Measurements from ENCODE around the gene SLC9C1.

The SLC9C1 gene

DNA sequence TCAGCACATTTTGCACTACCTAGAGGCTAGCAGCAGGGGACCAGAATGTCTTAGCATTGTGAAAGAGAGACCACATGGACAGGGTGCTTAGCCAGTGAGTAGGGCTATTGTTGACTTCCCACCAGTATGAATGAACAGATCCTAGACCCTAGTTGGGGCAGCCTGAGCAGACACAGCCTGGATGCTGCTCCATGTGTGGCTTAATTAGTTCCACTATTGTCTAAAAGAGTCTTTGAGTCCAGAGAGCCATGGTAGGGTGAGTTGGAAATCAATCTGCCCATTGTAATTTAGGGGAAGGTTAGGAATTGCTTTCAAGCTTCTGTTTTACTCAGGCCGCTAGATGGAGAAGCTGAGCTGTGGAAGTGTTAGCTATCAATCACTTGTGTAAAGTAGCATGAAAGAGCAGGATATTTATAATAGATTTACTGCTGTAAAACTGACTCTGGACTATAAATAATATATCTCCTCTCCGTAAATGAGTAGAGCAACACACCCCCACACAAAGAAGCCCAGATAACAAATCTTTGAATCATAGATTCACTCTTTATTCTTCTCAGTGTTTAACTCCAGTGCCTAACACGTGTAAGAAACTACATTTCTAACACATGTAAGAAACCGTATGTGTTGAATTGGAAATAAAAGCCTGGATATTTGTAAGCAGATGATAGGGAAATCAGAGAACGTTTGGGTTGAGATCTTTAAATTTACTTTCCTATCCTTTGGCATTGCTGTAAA is 156.9 kb downstream of the SLC9C1 start:
- Mint-ChIP-seq H3K9me3 (no peaks in the 10 kb centered on the region), H3K4me1 (peaks cover 31% of the 10 kb centered on the region), H3K27me3 (ENCODE audit: low read depth) (no peaks in the 10 kb centered on the region), H3K4me3 (no peak overlapping the region), H3K36me3 (ENCODE audit: low read depth) (no peaks in the 10 kb centered on the region), H3K27ac (no peak overlapping the region)
- TF ChIP-seq, protein P1, sequence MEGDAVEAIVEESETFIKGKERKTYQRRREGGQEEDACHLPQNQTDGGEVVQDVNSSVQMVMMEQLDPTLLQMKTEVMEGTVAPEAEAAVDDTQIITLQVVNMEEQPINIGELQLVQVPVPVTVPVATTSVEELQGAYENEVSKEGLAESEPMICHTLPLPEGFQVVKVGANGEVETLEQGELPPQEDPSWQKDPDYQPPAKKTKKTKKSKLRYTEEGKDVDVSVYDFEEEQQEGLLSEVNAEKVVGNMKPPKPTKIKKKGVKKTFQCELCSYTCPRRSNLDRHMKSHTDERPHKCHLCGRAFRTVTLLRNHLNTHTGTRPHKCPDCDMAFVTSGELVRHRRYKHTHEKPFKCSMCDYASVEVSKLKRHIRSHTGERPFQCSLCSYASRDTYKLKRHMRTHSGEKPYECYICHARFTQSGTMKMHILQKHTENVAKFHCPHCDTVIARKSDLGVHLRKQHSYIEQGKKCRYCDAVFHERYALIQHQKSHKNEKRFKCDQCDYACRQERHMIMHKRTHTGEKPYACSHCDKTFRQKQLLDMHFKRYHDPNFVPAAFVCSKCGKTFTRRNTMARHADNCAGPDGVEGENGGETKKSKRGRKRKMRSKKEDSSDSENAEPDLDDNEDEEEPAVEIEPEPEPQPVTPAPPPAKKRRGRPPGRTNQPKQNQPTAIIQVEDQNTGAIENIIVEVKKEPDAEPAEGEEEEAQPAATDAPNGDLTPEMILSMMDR (IDR thresholded peaks at IDR 0.05; ENCODE audit: unreplicated experiment in 3 of 3), result peak; percentile 51 to 57 (median 54)

DNA sequence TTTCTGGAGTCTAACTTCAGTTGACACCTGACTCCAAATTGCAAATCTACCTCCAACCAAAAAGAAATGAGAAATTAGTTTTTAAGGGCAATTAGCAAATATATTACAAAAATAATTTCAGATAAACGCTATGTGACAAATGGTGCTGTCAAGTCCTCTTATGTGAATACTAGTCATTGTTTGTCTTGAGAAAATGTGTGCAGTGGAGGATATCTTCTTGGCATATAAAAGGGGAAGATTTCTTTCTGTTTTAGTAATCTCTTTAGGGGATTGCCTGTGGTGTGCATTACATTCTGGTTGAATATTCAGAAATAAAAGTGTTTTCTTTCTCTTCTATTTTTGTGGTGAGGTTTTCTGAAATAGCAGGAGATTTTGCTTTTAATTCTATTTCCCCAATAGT is 158.0 kb downstream of the SLC9C1 start:
- no peaks in the 10 kb centered on the region for H3K36me3 Mint-ChIP-seq (ENCODE audit: low read depth)
- no peaks in the 10 kb centered on the region for H3K9me3 Mint-ChIP-seq
- no peak overlapping the region for H3K4me3 Mint-ChIP-seq
- TF ChIP-seq, protein P1 (IDR thresholded peaks at IDR 0.05; ENCODE audit: unreplicated experiment in 3 of 3), result no peak
- H3K27ac Mint-ChIP-seq, result peak overlapping the region in 1 of 3 experiments; percentile 3
- peaks cover 31% of the 10 kb centered on the region for H3K4me1 Mint-ChIP-seq
- H3K27me3 Mint-ChIP-seq (ENCODE audit: low read depth), result no peaks in the 10 kb centered on the region

DNA sequence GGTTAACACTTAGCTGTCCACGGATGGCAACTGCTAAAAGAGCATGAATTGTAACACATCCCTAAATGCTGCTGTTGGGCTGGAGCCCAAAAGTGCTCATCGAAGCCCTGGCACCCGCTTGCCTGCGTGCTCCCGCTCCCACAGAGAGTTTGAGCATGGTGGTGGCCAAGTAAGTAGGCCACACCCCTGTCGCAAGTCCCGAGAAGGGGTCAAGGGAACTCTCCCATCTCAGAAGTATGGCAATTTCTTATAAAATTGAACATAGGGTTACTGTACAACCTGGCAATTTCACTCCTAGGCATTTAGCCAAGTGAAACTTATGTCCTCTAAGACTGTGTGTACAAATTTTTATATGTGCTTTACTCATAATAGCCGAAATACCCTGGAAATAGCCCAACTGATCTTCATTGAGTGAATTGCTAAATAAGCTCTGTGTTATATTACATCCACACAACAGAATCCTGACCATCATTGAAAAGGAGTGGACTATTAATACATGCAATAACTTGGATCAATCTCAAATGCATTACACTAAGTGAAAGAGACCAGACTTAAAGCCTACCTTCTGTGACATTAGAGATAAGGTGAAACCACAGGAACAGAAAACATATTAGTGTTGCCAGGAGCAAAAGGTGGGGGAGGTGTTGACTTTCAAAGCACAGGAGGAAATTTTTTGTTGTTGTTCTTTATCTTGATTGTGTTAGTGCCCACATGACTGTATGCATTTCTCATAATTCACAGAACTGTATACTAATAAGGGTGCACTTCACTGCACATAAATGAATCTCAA is 159.5 kb downstream of the SLC9C1 start:
- Mint-ChIP-seq H3K9me3 (no peaks in the 10 kb centered on the region), H3K4me1 (peaks cover 34% of the 10 kb centered on the region), H3K27ac (no peak overlapping the region), H3K4me3 (no peak overlapping the region), H3K36me3 (ENCODE audit: low read depth) (no peaks in the 10 kb centered on the region), H3K27me3 (ENCODE audit: low read depth) (no peaks in the 10 kb centered on the region)
- TF ChIP-seq, protein P1 (IDR thresholded peaks at IDR 0.05; ENCODE audit: unreplicated experiment in 3 of 3), result no peak

DNA sequence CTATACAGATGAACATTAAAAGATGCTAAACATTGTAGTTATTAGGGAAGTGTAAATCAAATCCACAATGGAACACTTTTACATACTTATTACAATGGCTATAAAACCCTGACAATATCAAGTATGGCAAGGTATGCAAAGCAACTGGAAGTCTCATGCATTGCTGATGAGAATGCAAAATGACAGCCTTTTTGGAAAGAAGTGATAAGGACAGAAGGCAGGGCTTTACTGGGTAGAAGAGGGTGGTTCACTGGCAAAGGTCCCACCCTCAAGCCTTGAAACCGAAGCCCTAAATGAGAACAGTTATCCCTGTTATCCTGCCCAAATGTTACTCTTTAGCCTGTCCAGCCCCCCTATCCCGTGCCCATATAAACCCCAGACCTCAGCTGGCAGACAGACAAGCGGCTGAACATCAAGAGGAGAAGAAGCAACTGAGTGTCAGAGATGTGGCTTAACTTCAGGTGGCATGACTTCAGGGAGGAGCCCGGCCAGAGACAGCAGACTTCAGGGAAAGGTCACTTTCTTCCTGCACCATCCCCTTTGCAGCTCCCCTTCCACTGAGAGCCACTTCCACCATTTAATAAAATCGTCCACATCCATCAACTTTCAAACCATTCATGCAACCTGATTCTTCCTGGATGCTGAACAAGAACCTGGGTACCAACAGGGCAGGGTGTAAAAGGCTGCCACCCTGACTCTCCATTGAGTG is 160.2 kb downstream of the SLC9C1 start:
- H3K4me1 Mint-ChIP-seq, result peaks cover 42% of the 10 kb centered on the region
- H3K9me3 Mint-ChIP-seq, result no peaks in the 10 kb centered on the region
- no peak overlapping the region for H3K4me3 Mint-ChIP-seq
- no peak overlapping the region for H3K27ac Mint-ChIP-seq
- H3K27me3 Mint-ChIP-seq (ENCODE audit: low read depth), result no peaks in the 10 kb centered on the region
- H3K36me3 Mint-ChIP-seq (ENCODE audit: low read depth), result no peaks in the 10 kb centered on the region
- TF ChIP-seq, protein P1 (IDR thresholded peaks at IDR 0.05; ENCODE audit: unreplicated experiment in 3 of 3), result no peak

DNA sequence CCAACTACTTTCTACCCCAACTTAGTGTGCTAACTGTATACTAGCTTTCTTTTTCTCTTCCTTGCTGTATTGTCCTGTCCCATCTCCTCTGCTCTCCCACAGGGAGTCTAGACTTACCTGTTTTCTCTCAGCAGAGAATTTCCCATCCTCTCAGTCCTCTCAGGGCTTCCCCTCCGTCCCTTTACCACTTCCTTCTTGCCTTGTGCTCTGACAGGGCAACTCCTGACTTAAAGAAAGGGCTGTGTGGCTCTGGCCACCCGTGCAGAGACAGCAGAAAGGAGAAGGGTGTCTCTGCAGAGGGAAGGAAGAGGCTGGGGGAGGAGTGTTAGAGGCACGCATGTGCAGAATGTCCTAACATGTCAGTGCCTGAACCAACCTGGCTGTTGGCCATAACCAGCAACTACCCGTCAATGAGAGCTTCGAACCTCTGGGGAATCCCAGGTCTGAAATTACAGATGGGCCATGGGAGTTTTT is 161.0 kb downstream of the SLC9C1 start, which contains the start of gene GCSAM:
Gene GCSAM (minus strand): TSS at position 274 of the 474 bp plus-strand sequence. CDS start 128 bp downstream, at position 146.
- H3K4me1 Mint-ChIP-seq, result peaks cover 50% of the 10 kb centered on the region
- no peaks in the 10 kb centered on the region for H3K36me3 Mint-ChIP-seq (ENCODE audit: low read depth)
- no peaks in the 10 kb centered on the region for H3K9me3 Mint-ChIP-seq
- TF ChIP-seq, protein P1 (IDR thresholded peaks at IDR 0.05; ENCODE audit: unreplicated experiment in 3 of 3), result no peak
- H3K27me3 Mint-ChIP-seq (ENCODE audit: low read depth), result no peaks in the 10 kb centered on the region
- H3K4me3 Mint-ChIP-seq, result no peak within 1 kb of the TSS
- H3K27ac Mint-ChIP-seq, result no peak within 1 kb of the TSS

Data from nephron (organoid).